Hematopoietic multipotent progenitor cell treated with erythropoietin and hydrocortisone succinate and interleukin-3 and kit ligand, for 4 days (in vitro differentiated cells): ENCODE results near the gene TP53I3.
A peak's percentile ranks its signal among the peaks of the same experiment; 100 is the strongest.
"Not testable (repeated sequence)": the region's sequence is repeated elsewhere in the genome, so short reads cannot be mapped to it uniquely, and the experiment has no call there.

Experiments used
- DNase-seq: peaks from one replicate; pipeline ENCODE4 v3.0.0-alpha.2; 2015

TP53I3 gene

GRCh38 chr2:24095171-24095677, 10.6 kb upstream of the TP53I3 start:
- DNase-seq = not testable (repeated sequence)

- DNase-seq = not testable (repeated sequence)
Measured at GRCh38 chr2:24093270-24093669, 8.6 kb upstream of the TP53I3 start.

GRCh38 chr2:24088821-24089359, 4.3 kb upstream of the TP53I3 start:
- no peak for DNase-seq

GRCh38 chr2:24087032-24087431, 2.4 kb upstream of the TP53I3 start:
- no peak for DNase-seq

GRCh38 chr2:24086241-24086640, 1.6 kb upstream of the TP53I3 start:
- DNase-seq = no peak

- DNase-seq = peak; percentile 69
Measured at GRCh38 chr2:24085200-24085489, 511 bp upstream of the TP53I3 start.

- DNase-seq = peak; percentile 98
Measured at GRCh38 chr2:24083567-24084385, 858 bp downstream of the TP53I3 start.

- DNase-seq = no peak
Measured at GRCh38 chr2:24082787-24083566, 1.7 kb downstream of the TP53I3 start.

- DNase-seq = no peak
Measured at GRCh38 chr2:24080701-24081100, 3.9 kb downstream of the TP53I3 start.

- peak; percentile 42 for DNase-seq
Measured at GRCh38 chr2:24077879-24078278, 6.8 kb downstream of the TP53I3 start.

- DNase-seq = no peak
Measured at GRCh38 chr2:24077535-24077877, 7.1 kb downstream of the TP53I3 start.

- peak; percentile 72 for DNase-seq
Measured at GRCh38 chr2:24076849-24077534, 7.6 kb downstream of the TP53I3 start.

GRCh38 chr2:24075915-24076848, 8.5 kb downstream of the TP53I3 start, which contains the start of gene SF3B6:
TSS of gene SF3B6 (minus strand) at chr2:24076326. CDS start at chr2:24076229, 97 bp downstream.
- DNase-seq = peak; percentile 100

- DNase-seq = no peak
Measured at GRCh38 chr2:24075259-24075658, 9.4 kb downstream of the TP53I3 start.

- DNase-seq = no peak
Measured at GRCh38 chr2:24073816-24074215, 10.8 kb downstream of the TP53I3 start.

- DNase-seq = no peak
Measured at GRCh38 chr2:24072259-24072658, 12.4 kb downstream of the TP53I3 start.

- DNase-seq = no peak
Measured at GRCh38 chr2:24065341-24065740, 19.3 kb downstream of the TP53I3 start.

- DNase-seq = no peak
Measured at GRCh38 chr2:24058564-24059271, 25.9 kb downstream of the TP53I3 start.

GRCh38 chr2:24055750-24056149, 28.9 kb downstream of the TP53I3 start:
- DNase-seq = no peak

GRCh38 chr2:24054366-24055010, 30.1 kb downstream of the TP53I3 start:
- peak; percentile 61 for DNase-seq

GRCh38 chr2:24052951-24053350, 31.7 kb downstream of the TP53I3 start:
- DNase-seq = no peak
